Measurements from ENCODE around the gene HIGD1C.
A peak's percentile ranks its signal among the peaks of the same experiment; 100 is the strongest.

The HIGD1C gene

DNA sequence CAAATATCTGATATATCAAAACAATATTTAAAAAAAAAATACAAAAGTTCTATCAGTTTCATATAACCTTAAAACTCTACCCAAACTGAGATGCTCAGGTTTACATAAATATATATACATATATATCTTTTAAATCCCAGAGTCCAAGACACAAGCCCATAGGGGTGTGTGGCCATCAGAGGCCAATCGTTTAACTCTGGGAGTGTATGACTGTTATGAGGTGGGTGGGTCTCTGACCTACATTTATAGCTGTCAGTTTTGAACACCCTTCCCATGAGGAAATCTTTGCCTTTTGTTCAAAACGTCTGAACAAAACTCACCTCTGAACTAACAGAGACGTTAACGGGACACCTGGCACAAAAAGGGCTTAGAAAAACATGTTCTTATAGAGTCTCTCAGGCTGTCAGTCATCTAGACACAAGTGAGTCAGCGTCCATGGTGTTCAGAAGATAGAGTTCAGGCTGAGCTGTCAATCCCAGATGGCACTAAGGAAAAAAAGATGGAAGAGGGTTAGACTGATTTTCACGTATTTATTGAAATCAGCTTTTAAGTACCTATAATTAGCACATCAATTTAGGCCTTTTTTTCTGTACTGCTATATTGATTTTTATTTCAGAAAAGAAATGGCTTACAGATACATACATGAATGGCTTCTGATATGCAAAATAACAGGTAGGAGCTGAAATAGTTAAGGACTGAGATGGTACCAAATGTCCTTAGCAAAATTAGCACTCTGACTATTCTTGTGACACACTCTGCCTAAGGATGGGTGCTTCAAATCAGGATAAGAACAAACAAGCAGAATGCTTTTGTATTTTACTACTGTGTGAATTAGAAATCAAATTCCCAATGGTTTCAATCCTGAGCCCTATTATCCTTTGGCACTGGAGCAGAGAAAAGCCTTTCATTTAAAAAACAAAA is 29.2 kb downstream of the HIGD1C start:
- DNase-seq (ENCODE audit: extremely low read depth in 1 of 2, low read depth in 1 of 2): no peak

DNA sequence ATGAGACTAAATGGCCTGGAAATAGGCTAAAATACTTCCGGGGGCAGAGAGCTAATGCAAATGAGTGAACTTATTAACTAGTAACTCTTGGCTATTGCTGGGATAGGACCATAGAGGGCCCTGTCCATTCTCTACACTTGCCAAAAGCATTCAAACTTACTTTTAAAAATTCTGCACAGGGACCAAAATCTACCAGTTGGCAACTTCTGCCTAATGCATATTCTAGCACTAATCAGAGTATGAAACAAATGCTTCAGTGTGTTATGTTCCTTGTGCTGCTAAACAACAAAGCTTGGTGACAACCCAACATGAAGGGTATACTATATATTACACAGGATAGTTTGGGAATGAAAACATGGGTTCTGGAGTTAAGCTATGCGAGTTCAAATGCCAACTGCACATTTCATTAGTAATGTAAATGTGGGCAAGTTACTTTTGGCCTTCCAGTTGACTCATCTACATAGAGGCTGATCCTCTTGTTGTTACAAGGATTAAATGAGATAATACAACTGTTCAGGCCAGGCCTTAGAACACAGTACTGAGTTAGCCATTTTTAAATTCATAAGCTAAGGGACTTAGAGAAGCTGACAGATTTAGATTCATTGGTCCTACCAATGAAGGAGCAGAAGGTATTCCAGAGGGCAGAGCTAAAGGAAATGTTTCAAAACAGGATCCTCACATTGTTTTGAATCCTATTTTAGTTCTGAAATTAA is 32.4 kb downstream of the HIGD1C start:
- DNase-seq (ENCODE audit: extremely low read depth in 1 of 2, low read depth in 1 of 2): no peak

GRCh38 chr12:50985322-50985721 is 33.0 kb downstream of the HIGD1C start:
- DNase-seq (ENCODE audit: extremely low read depth in 1 of 2, low read depth in 1 of 2): no peak

DNA sequence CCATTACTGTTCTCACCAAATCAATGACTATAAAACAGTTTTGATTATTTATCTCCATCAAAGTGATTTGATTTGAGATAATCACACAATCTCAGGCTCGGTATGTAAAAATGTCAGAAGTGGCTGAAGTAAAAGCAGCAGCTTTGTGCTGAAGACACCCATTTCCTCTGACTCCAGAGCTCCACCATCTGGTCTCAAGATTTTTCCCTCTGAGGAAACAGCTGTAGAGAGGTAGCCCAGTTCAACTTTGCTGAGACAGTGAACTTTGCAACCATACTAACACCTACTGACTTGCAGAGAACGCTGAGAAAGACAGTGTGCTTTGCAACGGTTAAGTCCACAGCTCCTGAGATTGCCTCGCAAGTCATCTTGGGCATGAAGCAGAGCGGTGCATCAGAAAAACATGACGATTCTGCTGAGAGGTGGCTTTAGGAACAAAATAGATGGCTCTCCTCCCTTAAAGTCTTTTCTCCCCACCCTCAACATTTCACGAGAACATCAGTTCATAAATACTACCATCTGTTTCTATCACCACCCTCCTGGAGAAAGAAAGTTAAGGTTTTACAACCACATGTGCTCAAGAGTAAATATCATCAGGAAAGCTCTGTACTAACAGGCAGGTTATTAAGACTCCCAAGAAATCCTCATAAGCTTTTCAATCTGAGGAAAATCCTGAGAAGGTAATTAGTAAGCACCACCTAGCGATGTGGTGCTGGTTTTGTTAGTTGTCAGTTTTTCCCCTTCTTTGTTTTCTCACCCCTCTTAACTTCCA is 34.8 kb downstream of the HIGD1C start:
- no peak for DNase-seq (ENCODE audit: extremely low read depth in 1 of 2, low read depth in 1 of 2)

DNA sequence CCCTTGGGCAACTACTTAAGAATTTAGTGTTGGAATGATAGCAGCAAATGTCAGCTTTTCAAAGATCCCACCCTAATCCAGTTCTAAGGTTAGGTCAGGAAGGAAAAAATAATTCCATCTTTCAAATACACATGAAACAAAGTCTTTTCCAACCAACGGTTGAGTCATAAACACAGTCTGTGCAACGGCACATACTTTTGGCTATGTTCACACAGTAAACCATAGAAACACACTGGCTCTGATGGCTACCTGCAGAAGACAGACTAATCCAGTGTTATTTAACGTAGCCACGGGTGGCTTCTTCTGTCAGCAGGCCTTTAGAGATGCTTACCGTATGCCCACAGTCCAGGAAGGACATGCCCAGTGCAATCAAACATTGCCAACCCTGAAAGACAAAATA is 35.7 kb downstream of the HIGD1C start:
- DNase-seq (ENCODE audit: extremely low read depth in 1 of 2, low read depth in 1 of 2): no peak

- no peak for DNase-seq (ENCODE audit: extremely low read depth in 1 of 2, low read depth in 1 of 2)
These were observed 36.5 kb downstream of the HIGD1C start for GRCh38 chr12:50988871-50989270.

DNA sequence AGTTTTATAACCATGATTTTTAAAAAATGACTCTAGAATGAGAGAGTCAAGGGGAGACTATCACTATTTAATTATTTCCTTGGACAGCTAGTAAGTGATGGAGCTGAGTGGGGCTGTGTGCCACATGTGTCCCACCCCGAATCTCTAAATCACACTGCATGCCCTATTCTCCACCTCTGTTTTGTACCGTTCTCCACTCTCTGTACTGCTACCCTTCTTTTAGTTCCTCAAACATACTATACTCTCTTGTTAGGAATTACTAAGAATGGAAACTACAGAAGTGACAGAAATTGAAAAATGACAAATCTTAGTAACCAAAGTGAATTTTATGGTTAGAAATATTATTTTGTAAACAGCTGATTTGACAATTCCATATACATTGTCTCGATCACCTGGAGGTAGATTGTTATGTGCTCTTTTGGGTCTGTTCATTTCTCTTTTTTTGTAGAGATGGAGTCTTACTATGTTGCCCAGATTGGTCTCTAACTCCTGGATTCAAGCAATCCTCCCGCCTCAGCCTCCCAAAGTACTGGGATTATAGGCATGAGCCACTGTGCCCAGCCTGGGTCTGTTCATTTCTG is 37.9 kb downstream of the HIGD1C start:
- DNase-seq (ENCODE audit: extremely low read depth in 1 of 2, low read depth in 1 of 2): no peak

DNA sequence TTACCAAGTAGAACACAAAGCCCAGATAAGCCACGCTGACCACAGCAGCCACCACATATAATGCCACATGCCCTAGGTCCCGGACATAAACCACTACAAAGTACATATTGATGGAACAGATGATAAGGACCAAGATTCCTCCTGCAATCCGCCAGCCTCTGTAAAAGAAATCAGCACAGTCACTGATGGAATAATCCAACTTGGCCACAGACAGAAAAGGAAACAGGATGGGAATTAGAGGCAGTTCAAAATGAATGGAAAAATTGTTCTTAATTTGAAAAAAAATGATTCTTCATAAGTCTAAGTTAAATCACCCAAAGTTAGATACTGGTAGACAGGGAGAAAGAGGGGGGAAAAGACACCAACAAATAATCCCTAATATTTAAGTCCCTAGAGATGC is 38.4 kb downstream of the HIGD1C start:
- DNase-seq (ENCODE audit: extremely low read depth in 1 of 2, low read depth in 1 of 2): no peak

DNA sequence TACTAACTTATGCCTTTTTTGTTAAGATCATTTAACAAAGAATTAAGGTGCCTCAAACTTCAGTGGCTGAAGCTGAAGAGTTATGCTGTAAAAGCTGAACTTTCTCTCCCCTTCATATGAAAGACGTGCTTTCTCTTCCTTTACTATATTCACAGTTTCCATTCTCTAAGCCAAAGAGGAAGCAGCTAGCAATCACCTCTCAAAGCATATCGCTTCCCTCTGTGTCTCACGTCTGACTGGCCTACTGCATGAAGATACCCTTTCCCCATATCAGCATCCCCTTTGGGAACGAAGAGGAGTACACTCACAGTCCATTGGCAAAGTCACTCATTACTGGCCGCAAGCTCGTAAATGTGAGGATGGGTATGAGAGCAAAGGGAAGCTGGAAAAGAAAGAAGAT is 38.9 kb downstream of the HIGD1C start:
- DNase-seq (ENCODE audit: extremely low read depth in 1 of 2, low read depth in 1 of 2): no peak

GRCh38 chr12:50992819-50993218 is 40.5 kb downstream of the HIGD1C start:
- no peak for DNase-seq (ENCODE audit: extremely low read depth in 1 of 2, low read depth in 1 of 2)

DNA sequence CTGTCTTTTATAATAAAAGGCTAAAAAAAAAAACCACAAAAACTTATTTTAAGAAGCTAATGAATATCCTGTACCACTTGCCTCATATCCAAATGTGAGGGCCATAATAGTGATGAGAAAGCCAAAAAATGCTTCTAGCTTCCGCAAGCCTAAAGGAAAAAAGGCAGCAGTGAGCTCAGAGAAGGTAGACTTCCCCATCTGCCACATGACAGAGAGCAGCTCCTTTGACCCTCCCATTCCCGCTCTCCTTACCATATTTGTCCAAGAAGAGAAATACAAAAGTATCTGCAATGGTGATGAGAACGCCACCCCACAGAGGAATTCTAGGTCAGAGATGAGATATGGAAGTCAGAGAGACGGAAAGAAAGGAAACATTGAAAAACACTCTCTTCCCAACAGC is 46.7 kb downstream of the HIGD1C start:
- DNase-seq (ENCODE audit: extremely low read depth in 1 of 2, low read depth in 1 of 2): no peak

GRCh38 chr12:51000245-51000644 is 47.9 kb downstream of the HIGD1C start:
- DNase-seq (ENCODE audit: extremely low read depth in 1 of 2, low read depth in 1 of 2): no peak

DNA sequence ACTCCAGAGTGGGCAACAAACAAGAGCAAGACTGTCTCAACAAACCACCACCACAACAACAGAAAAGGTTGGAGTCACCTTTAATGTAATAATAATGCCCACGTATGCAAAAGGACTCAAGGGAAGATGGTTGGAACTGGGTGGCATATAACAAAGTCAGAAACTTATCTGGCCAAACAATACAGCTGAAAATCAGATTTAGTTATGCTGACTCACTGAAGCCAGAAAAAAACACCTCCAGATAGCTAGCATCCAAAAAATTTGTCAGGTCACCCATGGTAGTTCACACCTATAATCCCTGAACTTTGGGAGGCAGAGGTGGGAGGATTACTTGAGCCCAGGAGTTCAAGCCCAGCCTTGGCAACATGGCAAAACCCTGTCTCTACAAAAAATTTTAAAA is 49.5 kb downstream of the HIGD1C start:
- DNase-seq (ENCODE audit: extremely low read depth in 1 of 2, low read depth in 1 of 2): no peak

DNA sequence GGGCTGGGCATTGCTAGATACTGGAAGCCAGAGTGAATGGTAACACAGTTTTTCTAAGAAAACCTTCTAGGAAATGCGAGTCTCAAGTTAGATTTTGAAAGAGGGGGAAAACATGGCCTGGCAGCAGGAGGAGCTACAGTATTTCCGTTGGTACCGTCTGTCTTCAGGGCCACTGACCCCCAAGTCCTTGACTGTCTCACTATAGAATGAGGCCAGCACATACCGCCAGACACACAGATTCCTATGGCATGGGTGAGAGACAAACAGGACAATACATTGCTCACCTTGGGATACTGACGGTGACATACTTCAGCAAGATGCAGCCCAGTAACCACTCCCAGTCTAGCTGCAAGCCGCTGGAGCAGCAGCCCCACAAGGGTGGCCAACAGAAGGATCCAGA is 52.2 kb downstream of the HIGD1C start:
- DNase-seq (ENCODE audit: extremely low read depth in 1 of 2, low read depth in 1 of 2): no peak

DNA sequence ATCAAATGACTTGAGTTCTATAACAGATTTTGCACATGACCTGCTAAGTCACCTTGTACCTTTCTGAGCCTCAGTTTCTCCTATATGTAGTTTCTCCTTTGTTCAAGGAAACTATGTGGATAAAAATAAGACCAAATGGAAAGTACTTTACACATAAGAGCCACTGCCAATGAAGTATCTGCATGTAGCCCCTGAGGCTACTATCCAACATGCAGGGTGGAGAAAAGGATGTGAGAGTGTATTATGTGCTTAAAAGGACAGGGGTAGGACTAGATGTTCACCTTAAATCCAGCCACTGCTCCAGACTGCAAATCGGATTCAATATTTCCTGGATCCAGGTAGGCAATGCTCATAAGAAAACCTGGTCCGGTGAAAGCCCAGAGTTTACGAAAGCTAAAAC is 52.7 kb downstream of the HIGD1C start:
- no peak for DNase-seq (ENCODE audit: extremely low read depth in 1 of 2, low read depth in 1 of 2)

- no peak for DNase-seq (ENCODE audit: extremely low read depth in 1 of 2, low read depth in 1 of 2)
These were observed 53.3 kb downstream of the HIGD1C start for GRCh38 chr12:51005671-51006070.

GRCh38 chr12:51008329-51009055 is 56.1 kb downstream of the HIGD1C start:
- DNase-seq (ENCODE audit: extremely low read depth in 1 of 2, low read depth in 1 of 2): no peak

DNA sequence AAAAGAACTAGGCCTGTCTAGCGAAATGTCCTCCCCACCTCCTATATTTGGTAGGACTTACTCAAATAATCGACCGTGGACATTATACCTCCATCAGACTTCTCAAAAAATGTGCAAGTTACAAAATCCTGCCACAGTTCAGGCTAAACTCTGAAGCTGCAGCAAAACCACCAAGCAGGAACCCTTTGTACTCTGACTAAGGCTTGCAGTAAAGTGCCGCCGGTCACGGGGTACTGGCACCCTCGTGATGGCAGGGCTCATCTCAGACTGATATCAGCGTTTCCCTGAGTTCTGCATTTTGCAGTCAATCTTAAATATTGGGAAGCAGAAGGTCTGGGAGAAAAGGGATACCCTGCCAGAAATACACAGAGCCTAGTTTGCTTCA is 56.7 kb downstream of the HIGD1C start:
- DNase-seq (ENCODE audit: extremely low read depth in 1 of 2, low read depth in 1 of 2): peak in 1 of 2 donors; percentile 24

DNA sequence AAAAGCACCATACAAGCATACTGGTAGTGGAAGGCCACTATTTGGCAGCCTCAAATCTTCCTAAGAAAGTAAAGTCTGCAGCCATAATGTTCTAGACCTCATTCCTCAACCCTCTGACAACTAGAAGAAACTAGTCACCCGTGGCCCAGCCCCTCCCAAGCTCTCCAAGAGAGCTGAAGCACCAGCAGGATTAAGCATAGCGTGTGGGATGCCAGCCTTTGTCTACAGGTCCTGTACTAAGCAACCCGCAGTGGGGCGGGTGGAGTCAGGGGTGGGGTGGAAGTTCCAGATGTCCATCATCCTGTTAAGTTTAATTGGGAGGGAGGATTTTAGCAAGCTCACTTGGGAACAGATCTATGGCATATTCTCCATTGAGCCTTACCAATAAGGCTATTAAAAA is 59.6 kb downstream of the HIGD1C start:
- DNase-seq (ENCODE audit: extremely low read depth in 1 of 2, low read depth in 1 of 2): no peak

GRCh38 chr12:51012570-51013236 is 60.4 kb downstream of the HIGD1C start:
- DNase-seq (ENCODE audit: extremely low read depth in 1 of 2, low read depth in 1 of 2): no peak
